DND-41 (cell line): ENCODE measurements around the gene RNF223.

Experiments used
- ATAC-seq: fragments of 200-7000 bp; cut with Tn5 transposase; 3 replicates; pipeline ENCODE4 v1.9.1; 2021; ENCODE audit warnings: low read depth; ENCODE audit not compliant: insufficient read depth
- DNase-seq: peaks from one replicate; pipeline ENCODE4 v3.0.0-alpha.2; 2020
- H2AFZ ChIP-seq: 2 replicates; pipeline ENCODE4 v1.6.0; 2012; ENCODE audit warnings: low read depth, low read length
- H3K27ac ChIP-seq: 2 replicates; pipeline ENCODE4 v1.5.1; 2012; ENCODE audit warnings: low read length, inconsistent platforms
- H3K27me3 ChIP-seq: fragments of 200-600 bp; sonication (generic); 2 replicates; pipeline ENCODE4 v1.6.0; 2012; ENCODE audit warnings: low read length, mild to moderate bottlenecking, inconsistent platforms; ENCODE audit not compliant: insufficient read depth, poor library complexity
- H3K36me3 ChIP-seq: 2 replicates; pipeline ENCODE4 v1.5.1; 2012; ENCODE audit warnings: low read length, inconsistent platforms; ENCODE audit not compliant: insufficient read depth
- H3K4me1 ChIP-seq: 2 replicates; pipeline ENCODE4 v1.5.1; 2012; ENCODE audit warnings: mild to moderate bottlenecking, low read length; ENCODE audit not compliant: insufficient read depth
- H3K4me2 ChIP-seq: 2 replicates; pipeline ENCODE4 v1.6.0; 2012; ENCODE audit warnings: mild to moderate bottlenecking, moderate library complexity, low read length, inconsistent platforms; ENCODE audit not compliant: insufficient read depth
- H3K4me3 ChIP-seq, 2 experiments: fragments of 200-600 bp in 1 of 2; shearing (Covaris generic) in 1 of 2; 2 replicates each; pipeline ENCODE4 v1.5.1; 2012 to 2016; ENCODE audit warnings: inconsistent platforms in 2 of 2, low read length in 2 of 2, mild to moderate bottlenecking in 2 of 2, low read depth in 1 of 2, moderate library complexity in 1 of 2
- H3K79me2 ChIP-seq: 2 replicates; pipeline ENCODE4 v1.6.0; 2012; ENCODE audit warnings: low read length, inconsistent platforms; ENCODE audit not compliant: insufficient read depth
- H3K9ac ChIP-seq: 2 replicates; pipeline ENCODE4 v1.6.0; 2012; ENCODE audit warnings: low read depth, mild to moderate bottlenecking, inconsistent platforms, low read length, moderate library complexity
- H3K9me3 ChIP-seq: 2 replicates; pipeline ENCODE4 v1.5.1; 2012; ENCODE audit warnings: low read length, moderate library complexity, mild to moderate bottlenecking, inconsistent platforms; ENCODE audit not compliant: insufficient read depth, severe bottlenecking
- H4K20me1 ChIP-seq: 2 replicates; pipeline ENCODE4 v1.6.0; 2012; ENCODE audit warnings: low read length; ENCODE audit not compliant: insufficient read depth
- EZH2 ChIP-seq: IDR thresholded peaks from 3 replicates; pipeline ENCODE4 v1.6.1; 2012; ENCODE audit warnings: borderline replicate concordance, low read depth, mild to moderate bottlenecking, moderate library complexity, low read length, inconsistent platforms; ENCODE audit not compliant: severe bottlenecking
- TF ChIP-seq, protein P1 (sequence below): IDR thresholded peaks from 2 replicates; pipeline ENCODE4 v1.5.1; 2012; ENCODE audit warnings: borderline replicate concordance, low read length, moderate library complexity, mild to moderate bottlenecking; ENCODE audit not compliant: poor library complexity, severe bottlenecking; ENCODE audit errors: extremely low read depth

Gene RNF223

DNA sequence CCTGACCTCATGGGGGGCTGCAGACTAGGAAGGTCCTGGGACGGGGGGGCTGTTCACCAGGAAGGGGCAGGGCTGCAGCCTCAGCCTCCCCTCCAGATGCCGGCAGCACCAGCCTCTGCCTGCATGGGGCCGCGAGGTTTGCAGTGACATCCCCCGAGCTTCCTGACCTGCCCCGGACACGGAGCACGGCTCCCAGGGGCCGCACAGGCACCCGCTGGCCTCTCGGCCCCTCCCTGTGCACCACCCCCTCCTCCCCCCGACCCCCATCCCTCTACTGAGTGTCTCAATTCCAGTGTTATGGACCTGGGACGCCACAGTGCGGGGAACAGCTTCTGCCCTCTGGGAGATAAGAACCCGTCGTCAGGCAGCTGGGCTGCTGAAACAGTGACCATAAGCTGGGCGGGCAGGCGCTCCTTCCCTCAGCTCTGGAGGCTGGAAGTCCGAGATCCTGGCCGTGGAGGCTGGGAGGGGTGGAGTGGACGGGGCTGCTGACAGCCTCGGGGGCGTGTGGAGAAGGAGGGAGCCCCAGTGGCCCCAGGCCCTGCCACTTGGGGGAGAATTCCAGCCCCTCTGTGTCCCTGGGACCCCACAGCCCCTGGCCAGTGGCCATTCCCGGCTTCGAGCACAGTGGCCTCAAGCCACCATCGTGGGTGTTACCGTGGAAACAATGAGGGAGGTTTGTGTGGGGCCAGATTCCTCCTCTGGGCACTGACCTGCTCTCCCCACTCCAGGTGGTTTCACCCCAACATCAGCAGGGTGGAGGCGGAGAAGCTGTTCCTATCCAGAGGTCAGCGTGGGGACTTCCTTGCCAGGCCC lies 11.6 kb downstream of the RNF223 start:
- no peak overlapping the region for H3K27ac ChIP-seq
- H2AFZ ChIP-seq: no peak overlapping the region
- ATAC-seq: no peak
- no peak overlapping the region for H3K9ac ChIP-seq
- TF ChIP-seq, protein P1, sequence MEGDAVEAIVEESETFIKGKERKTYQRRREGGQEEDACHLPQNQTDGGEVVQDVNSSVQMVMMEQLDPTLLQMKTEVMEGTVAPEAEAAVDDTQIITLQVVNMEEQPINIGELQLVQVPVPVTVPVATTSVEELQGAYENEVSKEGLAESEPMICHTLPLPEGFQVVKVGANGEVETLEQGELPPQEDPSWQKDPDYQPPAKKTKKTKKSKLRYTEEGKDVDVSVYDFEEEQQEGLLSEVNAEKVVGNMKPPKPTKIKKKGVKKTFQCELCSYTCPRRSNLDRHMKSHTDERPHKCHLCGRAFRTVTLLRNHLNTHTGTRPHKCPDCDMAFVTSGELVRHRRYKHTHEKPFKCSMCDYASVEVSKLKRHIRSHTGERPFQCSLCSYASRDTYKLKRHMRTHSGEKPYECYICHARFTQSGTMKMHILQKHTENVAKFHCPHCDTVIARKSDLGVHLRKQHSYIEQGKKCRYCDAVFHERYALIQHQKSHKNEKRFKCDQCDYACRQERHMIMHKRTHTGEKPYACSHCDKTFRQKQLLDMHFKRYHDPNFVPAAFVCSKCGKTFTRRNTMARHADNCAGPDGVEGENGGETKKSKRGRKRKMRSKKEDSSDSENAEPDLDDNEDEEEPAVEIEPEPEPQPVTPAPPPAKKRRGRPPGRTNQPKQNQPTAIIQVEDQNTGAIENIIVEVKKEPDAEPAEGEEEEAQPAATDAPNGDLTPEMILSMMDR: no peak
- TF ChIP-seq EZH2: peak; percentile 21
- H3K4me1 ChIP-seq: peaks cover 17% of the 10 kb centered on the region
- H3K36me3 ChIP-seq: no peaks in the 10 kb centered on the region
- no peaks in the 10 kb centered on the region for H3K9me3 ChIP-seq
- no peak overlapping the region for H3K4me3 ChIP-seq
- H3K4me2 ChIP-seq: no peak overlapping the region
- H3K79me2 ChIP-seq: no peaks in the 10 kb centered on the region
- H4K20me1 ChIP-seq: peaks cover 33% of the 10 kb centered on the region
- DNase-seq: no peak
- H3K27me3 ChIP-seq: peaks cover 33% of the 10 kb centered on the region

DNA sequence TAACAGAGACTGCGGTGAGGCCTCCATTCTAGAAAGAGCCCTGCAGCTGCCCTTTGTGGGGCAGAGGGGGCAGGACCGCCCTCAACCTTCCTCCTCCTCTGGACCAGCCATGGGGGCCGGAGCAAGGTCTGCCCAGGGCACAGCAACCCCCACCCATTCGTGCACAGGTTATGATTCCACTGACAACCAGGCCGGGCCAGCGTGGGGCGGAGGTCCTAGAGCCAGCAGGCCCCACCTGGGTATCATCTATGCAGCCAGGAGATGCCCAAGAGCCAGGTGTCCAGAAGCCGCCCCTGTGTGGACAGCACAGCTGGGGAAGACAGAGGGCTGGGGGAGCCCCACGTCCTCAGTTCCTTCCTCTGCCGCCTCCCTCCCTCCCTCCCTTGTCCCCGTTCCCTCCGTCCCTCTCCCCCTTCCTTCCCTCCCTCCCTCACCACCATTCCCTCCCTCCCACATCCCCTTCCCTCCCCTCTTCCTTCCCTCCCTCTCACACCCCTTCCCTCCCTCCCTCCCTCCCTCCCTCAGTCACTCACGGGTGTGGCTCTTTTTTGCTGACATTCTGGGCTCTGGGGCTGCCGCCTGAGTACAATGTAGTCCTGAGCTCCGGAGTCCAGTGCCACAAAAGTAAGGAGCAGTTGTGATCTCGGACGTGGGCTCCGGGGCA lies 12.3 kb downstream of the RNF223 start:
- Histone ChIP-seq H3K9me3 (no peaks in the 10 kb centered on the region), H3K79me2 (no peaks in the 10 kb centered on the region), H3K4me1 (peaks cover 17% of the 10 kb centered on the region), H3K36me3 (no peaks in the 10 kb centered on the region), H3K27me3 (peaks cover 33% of the 10 kb centered on the region), H3K9ac (no peak overlapping the region), H3K4me2 (no peak overlapping the region), H4K20me1 (peaks cover 32% of the 10 kb centered on the region), H2AFZ (no peak overlapping the region), H3K4me3 (no peak overlapping the region), H3K27ac (no peak overlapping the region)
- ATAC-seq (no peak), DNase-seq (no peak)
- TF ChIP-seq, protein P1: no peak
- no peak for TF ChIP-seq EZH2

DNA sequence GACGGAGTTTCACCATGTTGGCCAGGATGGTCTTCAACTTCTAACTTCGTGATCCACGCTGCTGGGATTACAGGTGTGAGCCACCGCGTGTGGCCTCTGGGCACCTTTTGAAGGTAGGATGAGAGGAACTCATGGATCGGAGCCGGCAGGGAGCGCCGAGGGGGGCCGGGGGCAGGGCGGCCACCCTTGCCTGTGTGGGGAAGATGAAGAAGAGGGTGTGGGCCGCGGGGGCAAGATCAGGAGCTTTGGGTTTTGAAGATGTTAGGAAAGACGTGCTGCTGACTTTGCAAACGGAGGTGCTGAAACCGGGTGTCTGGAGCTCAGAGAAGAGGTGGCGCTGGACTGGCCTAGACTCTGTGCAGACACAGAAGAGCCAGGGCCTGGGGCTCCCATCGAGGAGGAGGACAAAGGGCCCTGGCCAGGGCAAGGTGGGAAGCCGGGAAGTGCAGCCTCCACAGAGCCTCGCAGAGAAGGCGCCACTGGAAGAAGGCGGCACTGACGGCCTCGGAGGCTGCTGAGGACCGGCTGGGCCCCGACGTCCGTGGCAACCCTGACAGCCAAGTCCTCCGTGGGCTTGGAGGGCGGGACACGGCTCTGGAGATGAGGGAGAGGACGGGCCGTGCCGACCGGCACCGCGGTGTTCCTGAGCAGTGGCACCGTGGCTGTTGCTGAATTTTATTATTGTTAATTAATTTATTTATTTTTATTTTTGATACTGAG lies 13.7 kb downstream of the RNF223 start:
- no peaks in the 10 kb centered on the region for H3K79me2 ChIP-seq
- no peak overlapping the region for H3K27ac ChIP-seq
- peaks cover 33% of the 10 kb centered on the region for H3K27me3 ChIP-seq
- TF ChIP-seq, protein P1: no peak
- no peak for TF ChIP-seq EZH2
- ATAC-seq: no peak
- H2AFZ ChIP-seq: no peak overlapping the region
- peaks cover 26% of the 10 kb centered on the region for H4K20me1 ChIP-seq
- no peaks in the 10 kb centered on the region for H3K9me3 ChIP-seq
- H3K36me3 ChIP-seq: no peaks in the 10 kb centered on the region
- no peak for DNase-seq
- no peak overlapping the region for H3K9ac ChIP-seq
- H3K4me3 ChIP-seq: no peak overlapping the region
- peak overlapping the region; percentile 61; the same call in 1 of the 2 replicates for H3K4me2 ChIP-seq
- H3K4me1 ChIP-seq: peaks cover 17% of the 10 kb centered on the region
